Measurements from ENCODE around the gene ISG15.

GRCh38 chr1:1044455-1045078, 31.3 kb downstream of the ISG15 start:
- no peak for TF ChIP-seq POLR2AphosphoS5 (IDR thresholded peaks at IDR 0.05; ENCODE audit: borderline replicate concordance, low read depth, low read length)
- no peak for TF ChIP-seq EZH2 (IDR thresholded peaks at IDR 0.05)
- TF ChIP-seq FOXP2 (optimal IDR thresholded peaks at IDR 0.05; ENCODE audit: control extremely low read depth, extremely low read length, insufficient read depth), result no peak
